Peyer's patch (tissue), 4 donors: ENCODE data around the gene TIAM1. TPM values are rescaled to one million over a fixed set of nuclear protein-coding genes. Genes with fewer than 3 reads are reported as not detected.

Experiments used
- DNase-seq, 3 donors: peaks; one replicate each; pipeline ENCODE4 v3.0.0-alpha.2; 2017 to 2019
- H3K27ac ChIP-seq, 4 donors: fragments of 200-600 bp; sonication (generic); one replicate each; pipeline ENCODE4 v1.5.1; 2016 to 2019
- H3K27me3 ChIP-seq, 2 donors: fragments of 200-600 bp; sonication (generic); one replicate each; pipeline ENCODE4 v1.5.1; 2019
- H3K36me3 ChIP-seq, 3 donors: fragments of 200-600 bp; sonication (generic); one replicate each; pipeline ENCODE4 v1.5.1; 2016 to 2019
- H3K4me1 ChIP-seq, 4 donors: fragments of 200-600 bp; sonication (generic); one replicate each; pipeline ENCODE4 v1.5.1; 2016 to 2019
- H3K4me3 ChIP-seq, 4 donors: fragments of 200-600 bp; sonication (generic); 1 replicate in 3 of 4; 2 replicates in 1 of 4; pipeline ENCODE4 v1.5.1; 2016 to 2019; ENCODE audit warnings: mild to moderate bottlenecking in 1 of 4
- H3K9me3 ChIP-seq, 4 donors: fragments of 200-600 bp; sonication (generic); one replicate each; pipeline ENCODE4 v1.5.1; 2016 to 2019; ENCODE audit warnings: mild to moderate bottlenecking in 1 of 4
- POLR2A ChIP-seq, 2 donors: fragments of 450-650 bp; IDR thresholded peaks; one replicate each; pipeline ENCODE4 v1.5.1; 2017; ENCODE audit warnings: antibody characterized with exemption in 2 of 2, mild to moderate bottlenecking in 2 of 2, moderate library complexity in 2 of 2
- total RNA-seq, 4 donors: library from RNA; depleted of rRNA; stranded (reverse); fragments of >200 nt; gene quantifications; one replicate each; pipeline ENCODE4 v1.1.0, GENCODE V29; 2016
- TF ChIP-seq, protein P1 (sequence below), 6 experiments: fragments of 450-650 bp in 4 of 6; fragments of 200-600 bp in 2 of 6; sonication (generic) in 1 of 6; IDR thresholded peaks; one replicate each; pipeline ENCODE4 v1.5.1; 2017 to 2019; ENCODE audit warnings: antibody characterized with exemption in 6 of 6, mild to moderate bottlenecking in 3 of 6, moderate library complexity in 1 of 6

Gene TIAM1
- total RNA-seq, 4 donors from 2014 or later: 1.4 to 13.2 (median 2.9) TPM

DNA sequence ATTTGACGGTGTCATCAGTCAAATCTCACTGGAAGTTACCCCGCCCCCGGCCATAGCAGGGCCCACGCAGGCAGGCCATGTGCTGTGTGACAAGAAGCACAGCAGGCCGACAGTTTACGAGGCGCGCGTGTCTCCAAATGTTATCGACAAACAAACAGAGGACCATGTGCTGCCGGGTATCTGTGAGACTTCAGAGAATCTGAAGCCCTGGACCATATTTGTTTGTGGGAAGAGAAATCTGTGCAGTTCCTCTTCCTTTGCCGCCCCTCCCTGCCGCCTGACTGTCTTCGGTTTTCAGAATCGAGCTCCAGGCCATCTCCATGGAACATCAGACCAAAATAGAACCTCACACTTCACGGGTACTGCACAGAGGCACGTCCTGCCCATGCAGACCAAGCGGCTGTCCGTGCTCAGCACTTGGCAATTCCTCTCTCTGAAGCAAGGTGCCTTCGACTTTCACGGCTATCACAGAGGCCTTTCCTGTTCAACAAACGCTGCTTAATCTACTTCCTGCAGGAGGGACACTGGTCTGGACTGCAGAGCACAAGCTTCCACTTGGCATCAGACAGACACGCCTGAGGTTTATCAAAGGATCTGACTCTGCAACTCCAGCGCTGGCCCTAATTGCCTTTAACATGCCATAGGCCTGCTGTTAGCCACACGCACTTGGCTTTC lies 170.0 kb downstream of the TIAM1 start:
- TF ChIP-seq POLR2A (IDR thresholded peaks at IDR 0.05): no peak
- TF ChIP-seq, protein P1, sequence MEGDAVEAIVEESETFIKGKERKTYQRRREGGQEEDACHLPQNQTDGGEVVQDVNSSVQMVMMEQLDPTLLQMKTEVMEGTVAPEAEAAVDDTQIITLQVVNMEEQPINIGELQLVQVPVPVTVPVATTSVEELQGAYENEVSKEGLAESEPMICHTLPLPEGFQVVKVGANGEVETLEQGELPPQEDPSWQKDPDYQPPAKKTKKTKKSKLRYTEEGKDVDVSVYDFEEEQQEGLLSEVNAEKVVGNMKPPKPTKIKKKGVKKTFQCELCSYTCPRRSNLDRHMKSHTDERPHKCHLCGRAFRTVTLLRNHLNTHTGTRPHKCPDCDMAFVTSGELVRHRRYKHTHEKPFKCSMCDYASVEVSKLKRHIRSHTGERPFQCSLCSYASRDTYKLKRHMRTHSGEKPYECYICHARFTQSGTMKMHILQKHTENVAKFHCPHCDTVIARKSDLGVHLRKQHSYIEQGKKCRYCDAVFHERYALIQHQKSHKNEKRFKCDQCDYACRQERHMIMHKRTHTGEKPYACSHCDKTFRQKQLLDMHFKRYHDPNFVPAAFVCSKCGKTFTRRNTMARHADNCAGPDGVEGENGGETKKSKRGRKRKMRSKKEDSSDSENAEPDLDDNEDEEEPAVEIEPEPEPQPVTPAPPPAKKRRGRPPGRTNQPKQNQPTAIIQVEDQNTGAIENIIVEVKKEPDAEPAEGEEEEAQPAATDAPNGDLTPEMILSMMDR (IDR thresholded peaks at IDR 0.05): no peak
- DNase-seq: peak in 1 of 3 donors; percentile 32

DNA sequence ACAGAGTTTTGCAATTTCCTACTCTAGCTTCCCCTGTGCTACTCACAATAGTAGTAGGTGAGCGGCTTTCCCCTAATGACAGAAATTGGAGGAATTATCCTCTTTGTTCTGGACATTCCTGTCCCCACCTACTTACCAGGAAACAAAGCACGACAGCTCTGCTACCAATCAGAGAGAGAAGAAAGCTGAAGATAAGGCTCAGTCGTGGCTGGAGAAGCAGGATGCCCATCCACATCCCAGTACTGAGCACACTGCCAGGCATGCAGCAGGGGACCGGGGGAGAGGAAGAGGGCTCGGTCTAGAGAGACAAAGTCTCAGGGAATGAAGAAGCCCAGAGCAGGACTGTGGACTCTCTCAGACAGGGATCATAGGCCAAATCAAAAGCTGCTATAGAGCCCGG lies 171.7 kb downstream of the TIAM1 start:
- no peak for DNase-seq
- H3K4me1 ChIP-seq: peaks cover 0 to 11% (median 0%) of the 10 kb centered on the region in 4 donors
- H3K27me3 ChIP-seq: no peaks in the 10 kb centered on the region
- peak overlapping the region in 1 of 4 donors; percentile 3 for H3K27ac ChIP-seq
- H3K9me3 ChIP-seq: no peaks in the 10 kb centered on the region
- H3K36me3 ChIP-seq: no peaks in the 10 kb centered on the region
- no peak overlapping the region for H3K4me3 ChIP-seq
- TF ChIP-seq, protein P1 (IDR thresholded peaks at IDR 0.05): no peak
- no peak for TF ChIP-seq POLR2A (IDR thresholded peaks at IDR 0.05)

More for the DNA sequence above, 170.0 kb downstream of the TIAM1 start:
- peak overlapping the region in 2 of 4 donors; percentile 50 to 57 for H3K27ac ChIP-seq
- no peaks in the 10 kb centered on the region for H3K27me3 ChIP-seq
- no peaks in the 10 kb centered on the region for H3K36me3 ChIP-seq
- H3K9me3 ChIP-seq: no peaks in the 10 kb centered on the region
- H3K4me1 ChIP-seq: peaks cover 0 to 11% (median 0%) of the 10 kb centered on the region in 4 donors
- no peak overlapping the region for H3K4me3 ChIP-seq

DNA sequence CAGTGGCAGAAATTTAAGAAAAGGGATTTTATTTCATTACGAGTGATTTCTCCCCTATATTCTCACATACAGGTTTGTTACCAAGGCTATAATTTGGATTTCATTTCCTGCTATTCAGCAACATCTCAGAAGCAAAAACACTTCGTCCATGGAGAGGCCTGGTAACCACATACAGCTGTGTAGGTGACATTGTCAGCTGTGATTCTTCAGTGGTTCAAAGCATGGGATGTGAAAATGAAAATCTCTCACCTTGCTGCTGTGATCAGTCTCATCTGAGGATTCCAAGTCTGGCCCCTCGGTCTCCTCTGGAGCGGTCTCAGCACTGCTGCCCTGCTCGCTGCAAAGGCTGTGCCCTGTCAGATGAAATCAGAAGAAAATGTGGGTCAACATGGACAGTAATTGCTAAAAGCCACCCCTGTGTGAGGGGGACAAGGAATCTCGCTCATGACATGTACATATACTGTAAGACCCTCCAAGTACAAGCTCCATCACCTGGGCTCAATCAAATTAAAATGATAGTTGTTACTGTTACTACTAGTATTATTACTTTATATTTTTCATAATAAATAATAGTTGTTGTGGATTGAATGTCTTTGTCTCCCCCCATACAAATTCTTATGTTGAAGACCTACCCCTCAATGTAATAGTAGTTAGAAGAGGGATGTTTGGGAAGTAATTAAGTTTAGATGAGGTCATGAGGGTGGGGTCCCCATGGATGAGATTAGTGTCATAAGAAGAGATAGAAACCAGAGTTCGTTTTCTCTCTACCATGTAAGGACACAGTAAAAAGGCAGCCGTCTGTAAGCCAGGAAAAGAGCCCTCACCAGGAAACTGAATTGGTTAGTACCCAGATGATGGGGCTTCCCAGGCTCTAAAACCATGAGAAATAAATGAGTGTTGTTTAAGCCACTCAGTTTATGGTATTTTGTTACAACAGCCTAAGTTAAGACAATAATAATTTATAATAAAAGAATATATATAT lies 179.1 kb downstream of the TIAM1 start:
- TF ChIP-seq, protein P1 (IDR thresholded peaks at IDR 0.05): no peak
- TF ChIP-seq POLR2A (IDR thresholded peaks at IDR 0.05): no peak
- no peak for DNase-seq
- Histone ChIP-seq H3K27ac (no peak overlapping the region), H3K36me3 (no peaks in the 10 kb centered on the region), H3K4me3 (no peak overlapping the region), H3K9me3 (no peaks in the 10 kb centered on the region), H3K4me1 (no peaks in the 10 kb centered on the region), H3K27me3 (no peaks in the 10 kb centered on the region)

DNA sequence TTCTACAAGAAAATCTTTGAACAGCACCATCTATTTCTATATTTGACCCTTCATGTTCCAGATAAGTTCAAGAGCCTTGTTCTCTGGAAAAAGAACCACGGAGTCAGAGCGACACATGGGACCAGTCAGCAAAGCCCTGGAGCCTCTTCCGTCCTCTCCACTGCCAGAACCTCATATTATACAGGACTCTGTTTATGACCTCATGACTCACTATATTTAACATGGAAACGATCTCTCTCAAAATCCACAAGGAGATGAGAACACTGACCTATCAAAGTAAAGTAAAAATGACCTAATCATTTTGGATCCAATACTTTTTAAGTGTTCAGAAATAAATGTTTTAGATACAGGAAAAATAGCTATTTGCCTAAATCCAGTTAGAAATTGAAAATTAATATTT lies 181.2 kb downstream of the TIAM1 start:
- H3K4me3 ChIP-seq: no peak overlapping the region
- no peak for DNase-seq
- H3K27ac ChIP-seq: no peak overlapping the region
- H3K27me3 ChIP-seq: no peaks in the 10 kb centered on the region
- H3K4me1 ChIP-seq: no peaks in the 10 kb centered on the region
- H3K36me3 ChIP-seq: no peaks in the 10 kb centered on the region
- H3K9me3 ChIP-seq: no peaks in the 10 kb centered on the region
- TF ChIP-seq POLR2A (IDR thresholded peaks at IDR 0.05): no peak
- TF ChIP-seq, protein P1 (IDR thresholded peaks at IDR 0.05): no peak

DNA sequence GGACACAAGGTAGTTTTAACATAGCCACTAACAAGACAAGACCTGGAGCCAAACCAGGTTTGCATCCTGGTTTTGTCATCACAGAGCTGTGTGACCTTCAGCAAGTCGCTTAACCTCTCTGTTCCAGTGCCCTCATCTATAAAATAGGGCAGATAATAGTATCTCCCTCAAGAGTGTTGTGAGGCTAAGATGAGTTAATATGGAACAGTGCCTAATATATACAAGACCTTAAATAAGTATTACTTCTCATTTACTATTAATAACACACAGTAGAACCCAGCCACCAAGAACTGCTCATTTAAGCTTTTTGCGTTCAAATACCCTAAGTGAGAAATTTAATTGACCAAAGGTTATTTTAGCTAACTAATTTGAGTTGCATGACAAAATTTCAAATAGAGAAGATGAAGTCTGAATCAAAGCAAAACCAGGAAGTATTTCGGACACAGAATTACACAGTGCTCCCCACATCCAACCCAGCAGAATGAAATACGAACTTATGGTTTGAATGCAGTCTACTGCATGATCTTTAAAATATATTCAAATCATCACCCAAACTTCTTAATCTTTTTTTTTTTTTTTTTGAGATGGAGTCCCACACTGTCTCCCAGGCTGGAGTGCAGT lies 181.9 kb downstream of the TIAM1 start:
- Histone ChIP-seq H3K9me3 (peaks cover 0 to under 1% (median 0%) of the 10 kb centered on the region in 4 donors), H3K4me1 (no peaks in the 10 kb centered on the region), H3K27ac (no peak overlapping the region), H3K36me3 (no peaks in the 10 kb centered on the region), H3K4me3 (no peak overlapping the region), H3K27me3 (no peaks in the 10 kb centered on the region)
- TF ChIP-seq, protein P1 (IDR thresholded peaks at IDR 0.05): no peak
- TF ChIP-seq POLR2A (IDR thresholded peaks at IDR 0.05): no peak
- DNase-seq: no peak
